ENCODE results near the gene KRT4. TPM values are rescaled to one million over a fixed set of nuclear protein-coding genes. Genes with fewer than 3 reads are reported as not detected.
A peak's percentile ranks its signal among the peaks of the same experiment; 100 is the strongest.
"Not testable (repeated sequence)": the region's sequence is repeated elsewhere in the genome, so short reads cannot be mapped to it uniquely, and the experiment has no call there.

The KRT4 gene
- not detected in 2 replicates for total RNA-seq (2014; rRNA removed; shearing (Covaris generic))

DNA sequence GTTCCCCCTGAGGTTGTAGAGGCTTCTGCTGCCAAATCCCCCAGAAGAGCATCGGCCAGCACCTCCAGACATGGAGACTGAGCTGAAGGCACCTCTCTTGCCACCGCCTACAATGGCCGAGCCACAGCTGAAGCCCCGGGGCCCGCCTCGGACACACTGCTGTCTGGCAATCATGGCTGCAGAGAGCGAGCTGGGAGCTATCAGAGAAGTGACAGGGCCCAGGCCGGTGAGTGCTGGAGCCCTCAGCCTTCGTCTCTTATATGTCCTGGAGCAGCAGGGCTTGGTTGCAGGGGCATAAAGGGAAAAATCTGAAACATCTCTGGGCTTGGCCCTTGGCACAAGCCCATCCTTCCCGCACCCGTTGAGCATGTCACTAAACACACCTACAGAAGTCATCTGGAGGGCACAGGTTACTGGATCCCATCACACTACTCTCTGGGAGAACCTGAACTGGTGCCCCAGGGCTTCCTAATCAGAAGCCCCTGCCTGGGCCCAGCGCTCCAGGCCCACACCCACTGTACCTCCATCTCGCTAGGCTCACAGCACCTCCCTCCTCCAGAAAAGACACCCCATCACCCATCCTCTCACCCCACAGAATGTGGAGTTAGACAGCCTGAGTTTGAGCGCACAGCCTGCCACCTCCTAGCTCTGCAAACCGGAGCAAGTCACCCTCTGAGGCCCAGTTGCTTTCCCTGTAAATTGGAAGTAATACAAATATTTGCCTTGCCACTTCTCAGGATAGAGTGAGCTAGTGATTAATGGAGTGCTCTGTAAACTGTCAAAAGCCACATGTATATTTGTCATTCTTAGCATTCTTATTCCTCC lies at the start of gene KRT4:
KRT4 (minus strand) TSS at position 232 of the 825 bp plus-strand sequence; CDS start at position 174, 58 bp downstream.
- no peak for DNase-seq (ENCODE audit: low spot score)

DNA sequence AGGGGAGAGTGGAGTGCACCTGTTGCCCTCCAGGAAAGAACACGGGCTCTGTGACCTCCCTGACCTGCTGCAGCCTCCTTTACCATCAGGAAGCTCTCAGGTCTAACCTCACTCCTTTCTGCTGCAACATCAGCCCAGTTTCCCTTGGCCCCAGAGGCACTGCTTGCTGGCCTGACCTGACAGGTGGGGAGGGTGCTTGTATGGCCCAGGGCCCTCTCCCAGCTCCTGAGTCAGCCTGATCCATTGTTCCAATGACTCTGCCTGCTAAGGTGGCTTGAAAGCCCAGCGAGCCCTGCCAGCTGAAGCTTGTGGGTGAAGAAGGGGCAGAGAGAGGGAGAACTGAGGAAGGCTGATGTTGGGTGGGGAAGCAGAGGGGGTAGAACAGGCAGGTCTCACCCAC lies 48.1 kb upstream of the KRT4 start:
- DNase-seq (ENCODE audit: low spot score): no peak

DNA sequence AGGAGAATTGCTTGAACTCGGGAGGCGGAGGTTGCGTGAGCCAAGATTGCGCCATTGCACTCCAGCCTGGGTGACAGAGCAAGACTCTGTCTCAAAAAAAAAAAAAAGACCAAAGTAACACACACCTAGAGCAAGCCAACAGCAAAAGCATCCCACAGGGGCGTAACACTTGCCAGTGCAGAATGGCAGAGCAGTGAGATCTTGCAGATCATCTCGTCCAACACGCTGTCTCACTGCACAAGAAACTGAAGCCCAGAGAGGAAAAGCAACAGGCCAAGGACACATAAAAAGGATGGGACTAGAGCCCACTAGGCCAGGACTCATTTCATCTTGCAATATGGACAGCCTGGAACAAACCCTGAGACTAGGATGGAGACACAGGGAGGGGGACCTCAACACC lies 47.6 kb upstream of the KRT4 start:
- DNase-seq (ENCODE audit: low spot score): no peak

DNA sequence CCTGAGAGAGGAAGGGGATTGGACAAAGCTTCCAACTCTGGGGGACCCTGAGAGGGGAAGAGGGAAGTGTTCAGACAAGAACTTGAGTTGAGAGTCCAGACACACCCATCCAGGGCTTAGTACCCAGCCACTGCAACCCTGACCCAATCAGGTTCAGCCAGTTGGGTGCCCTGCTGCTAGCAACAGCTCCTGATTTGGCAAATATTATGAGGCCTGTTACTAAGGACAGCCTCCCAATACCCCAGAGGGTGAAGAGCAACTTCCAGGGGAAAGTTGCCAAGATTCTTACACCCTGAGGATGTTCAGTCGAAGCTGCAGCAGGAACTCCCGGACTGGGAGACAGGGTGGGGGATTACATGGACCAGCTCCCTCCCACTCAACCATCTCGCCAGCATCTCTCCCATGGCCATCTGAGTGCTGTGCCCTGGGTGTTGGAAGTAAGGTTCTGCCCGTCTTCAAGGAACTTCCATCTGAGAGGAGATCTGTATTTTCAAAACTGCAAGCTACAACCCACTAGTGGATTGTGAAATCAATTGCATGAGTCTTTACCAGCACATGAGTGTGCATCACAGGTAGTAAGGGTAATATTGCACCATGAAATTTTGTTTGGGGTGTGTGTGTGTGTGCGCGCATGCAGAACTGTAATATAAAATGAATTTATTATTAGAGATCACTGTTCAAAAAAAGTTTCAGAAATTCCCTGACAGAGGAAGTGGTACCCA lies 46.3 kb upstream of the KRT4 start:
- DNase-seq (ENCODE audit: low spot score): no peak

DNA sequence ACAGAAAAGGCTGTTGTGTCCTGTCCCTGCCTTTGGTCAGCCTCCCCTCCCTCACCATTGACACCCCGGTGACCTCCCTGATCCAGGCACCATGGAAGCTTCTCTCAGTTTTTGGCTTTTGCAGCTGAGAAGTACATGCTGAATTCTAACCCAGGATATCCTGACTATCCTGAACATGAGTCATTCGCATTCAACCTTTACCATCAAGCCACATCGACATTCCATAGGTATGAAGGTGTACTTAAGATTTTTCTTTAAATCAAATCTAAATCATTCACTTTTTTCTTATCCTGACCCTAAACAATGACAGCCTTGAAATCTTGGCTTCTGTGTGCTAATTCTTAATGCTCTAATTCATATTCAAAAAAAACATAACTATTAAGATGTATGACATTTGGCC lies 43.6 kb upstream of the KRT4 start:
- no peak for DNase-seq (ENCODE audit: low spot score)

DNA sequence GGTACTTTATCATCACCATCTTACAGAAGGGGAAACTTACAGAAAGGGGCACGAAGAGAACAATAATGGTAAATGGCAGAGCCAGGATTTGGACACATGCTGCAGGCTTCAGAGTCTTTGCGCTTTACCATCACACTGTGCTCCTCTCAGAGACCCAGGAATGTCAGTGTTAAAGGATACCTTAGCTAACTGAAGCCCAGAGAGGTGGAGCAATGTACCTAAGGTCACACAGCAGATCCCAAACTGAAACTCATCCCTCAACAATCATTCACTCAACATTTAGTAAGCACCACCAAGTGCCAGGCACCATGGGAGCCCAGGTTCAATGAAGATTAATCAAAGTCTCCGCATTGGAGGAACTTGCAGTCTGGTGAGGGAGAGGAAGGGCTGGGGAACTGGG lies 42.9 kb upstream of the KRT4 start:
- DNase-seq (ENCODE audit: low spot score): no peak

DNA sequence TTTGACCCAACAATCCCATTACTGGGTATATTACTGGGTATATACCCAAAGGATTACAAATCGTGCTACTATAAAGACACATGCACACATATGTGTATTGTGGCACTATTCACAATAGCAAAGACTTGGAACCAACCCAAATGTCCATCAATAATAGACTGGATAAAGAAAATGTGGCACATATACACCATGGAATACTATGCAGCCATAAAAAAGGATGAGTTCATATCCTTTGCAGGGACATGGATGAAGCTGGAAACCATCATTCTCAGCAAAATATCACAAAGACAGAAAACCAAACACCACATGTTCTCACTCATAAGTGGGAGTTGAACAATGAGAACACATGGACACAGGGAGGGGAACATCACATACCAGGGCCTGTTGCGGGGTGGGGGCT lies 42.2 kb upstream of the KRT4 start:
- not testable (repeated sequence) for DNase-seq (ENCODE audit: low spot score)

DNA sequence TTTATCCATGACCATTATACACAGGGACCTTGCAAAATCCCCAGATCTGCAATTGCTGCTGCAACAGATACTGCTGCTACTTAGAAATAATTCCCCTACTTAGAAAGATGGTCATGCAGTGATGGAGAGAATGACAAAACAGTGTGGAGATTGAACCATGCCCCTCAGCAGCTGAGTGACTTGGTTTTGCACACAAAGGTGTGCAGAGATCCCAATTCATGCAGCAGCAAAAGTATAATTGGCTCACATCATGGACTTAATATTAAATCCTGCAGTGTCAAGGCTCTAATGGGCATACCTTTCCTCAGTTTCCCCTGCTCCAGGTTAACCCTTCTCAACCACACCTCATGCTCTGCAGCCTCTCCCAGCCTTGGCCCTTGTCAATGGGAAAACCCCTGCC lies 37.9 kb upstream of the KRT4 start:
- no peak for DNase-seq (ENCODE audit: low spot score)

DNA sequence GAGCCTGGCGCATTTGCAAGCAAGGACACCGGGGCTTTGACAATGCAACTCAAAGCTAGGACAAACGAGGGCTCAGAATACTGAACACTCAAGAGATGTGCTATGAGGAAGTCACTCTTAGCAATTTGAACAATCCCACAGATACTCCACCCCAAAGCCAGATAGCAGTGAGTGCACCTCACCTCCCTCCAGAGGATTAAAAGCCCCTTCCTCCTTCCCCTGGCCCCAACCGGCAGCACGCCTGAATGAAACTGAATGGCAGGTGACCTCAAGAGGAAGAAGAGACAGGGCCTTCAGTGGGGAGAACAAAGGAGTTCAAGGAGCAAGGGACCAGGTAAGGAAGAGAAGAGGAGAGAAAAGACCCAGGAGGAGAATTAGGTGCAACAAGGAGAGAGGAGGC lies 36.8 kb upstream of the KRT4 start:
- DNase-seq (ENCODE audit: low spot score): no peak

DNA sequence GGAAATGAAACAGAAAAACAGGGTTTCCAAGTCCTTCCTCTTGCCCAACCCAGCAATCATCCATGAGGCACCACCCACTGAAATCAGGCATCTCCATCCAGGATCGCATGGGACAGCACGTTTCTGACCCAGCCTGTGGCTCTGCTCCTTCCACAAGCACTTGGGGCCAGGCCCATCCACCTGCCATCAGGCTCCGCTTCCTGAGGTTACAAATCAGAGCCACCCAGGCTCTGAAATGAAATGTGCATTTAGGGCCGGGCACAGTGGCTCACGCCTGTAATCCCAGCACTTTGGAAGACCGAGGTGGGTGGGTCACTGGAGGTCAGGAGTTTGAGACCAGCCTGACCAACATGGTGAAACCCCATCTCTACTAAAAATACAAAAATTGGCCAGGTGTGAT lies 35.6 kb upstream of the KRT4 start:
- no peak for DNase-seq (ENCODE audit: low spot score)

DNA sequence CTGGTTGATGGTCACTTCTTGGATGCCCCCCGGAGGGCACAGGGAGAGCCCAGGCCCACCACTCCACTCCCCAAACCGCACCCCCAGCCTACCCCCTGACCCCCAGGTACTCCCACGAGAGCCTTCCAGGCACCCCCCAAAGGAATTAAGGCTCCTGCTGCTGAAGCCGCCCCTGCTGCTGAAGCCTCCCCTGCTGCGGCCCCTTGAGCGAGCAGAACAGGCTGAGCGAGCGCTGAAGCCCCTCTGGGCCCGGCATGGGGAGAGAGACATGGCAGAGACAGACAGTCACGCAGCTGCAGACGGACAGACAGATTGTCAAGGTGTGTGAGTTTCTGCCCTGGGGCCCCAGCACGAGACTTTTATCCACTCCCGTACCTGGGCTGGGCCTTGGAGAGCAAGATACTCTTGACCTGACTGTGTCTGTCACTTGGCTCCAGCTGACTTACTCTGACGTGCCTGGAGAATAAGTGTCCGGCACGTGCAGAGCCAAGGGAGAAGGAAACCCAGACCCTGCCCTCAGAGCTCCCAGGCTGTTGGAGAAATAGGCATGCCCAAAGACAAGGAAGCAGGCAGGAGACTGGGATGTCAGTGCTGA lies 34.8 kb upstream of the KRT4 start, which contains the start of gene KRT78:
KRT78 (minus strand) TSS at position 334 of the 595 bp plus-strand sequence; CDS start at position 270, 64 bp downstream.
- no peak for DNase-seq (ENCODE audit: low spot score)

DNA sequence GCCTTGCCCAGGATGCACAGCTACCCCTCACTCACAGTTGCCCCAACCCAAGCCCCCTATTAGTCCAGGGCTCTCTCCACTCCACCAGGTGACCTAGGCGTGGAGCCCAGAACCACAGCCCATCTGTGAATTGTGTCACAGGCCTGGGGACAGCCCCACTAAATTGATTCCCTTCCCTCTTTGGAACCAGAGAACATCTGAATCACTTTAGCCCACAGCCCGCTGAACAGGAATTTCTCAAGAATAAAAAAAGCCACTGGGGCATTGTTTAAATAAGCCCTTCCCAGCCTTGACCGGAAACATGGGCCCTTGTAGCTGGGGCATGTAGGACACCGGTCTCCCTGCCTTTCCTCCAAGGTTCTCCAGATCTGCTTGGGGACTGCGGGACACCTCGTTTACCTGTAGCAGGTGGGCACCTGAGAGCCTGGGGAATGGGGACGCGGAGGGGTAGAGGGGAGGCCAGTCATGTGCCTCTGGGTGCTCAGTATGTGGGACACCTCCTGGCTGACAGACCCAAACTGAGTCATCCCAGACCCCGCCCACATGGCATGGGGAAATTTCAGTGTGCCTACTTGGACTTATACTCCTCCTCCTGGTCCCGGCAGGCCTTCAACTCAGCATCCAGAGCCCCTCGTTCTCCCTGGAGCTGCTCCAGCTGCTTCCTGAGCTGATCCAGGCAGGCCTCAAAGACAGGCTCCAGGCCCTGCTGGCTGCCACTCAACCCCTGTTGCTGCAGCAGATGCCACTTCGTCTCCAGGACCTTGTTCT lies 33.6 kb upstream of the KRT4 start:
- DNase-seq (ENCODE audit: low spot score): peak; percentile 49

DNA sequence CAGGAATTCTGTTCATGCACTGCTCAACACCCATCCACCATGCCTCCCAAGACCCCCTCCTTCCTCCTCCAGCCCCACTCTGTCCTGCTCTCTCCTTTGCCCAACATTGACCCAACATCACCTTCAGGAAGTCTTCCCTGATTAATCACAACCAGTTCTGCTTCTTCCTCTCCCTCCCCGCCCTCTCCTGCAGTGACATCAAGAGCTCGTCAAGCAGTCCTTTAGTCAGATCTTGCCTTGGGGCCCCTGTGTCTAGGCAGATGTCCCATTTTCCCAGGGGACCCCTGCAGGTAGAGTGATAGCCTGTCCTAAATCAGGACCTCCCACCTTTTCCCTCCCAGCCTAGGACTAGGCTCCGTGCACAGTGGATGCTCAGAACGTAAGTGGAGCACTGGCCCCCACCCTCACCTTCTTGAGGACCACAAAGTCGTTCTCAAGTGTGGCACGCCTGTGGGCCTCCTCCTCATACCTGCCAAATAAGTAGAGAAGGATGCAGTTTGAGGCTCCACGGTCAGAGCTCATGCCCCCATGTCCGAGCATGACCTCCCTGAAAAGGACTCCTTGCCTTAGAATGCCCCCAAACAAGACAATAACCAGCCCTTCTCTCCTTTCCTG lies 32.5 kb upstream of the KRT4 start:
- DNase-seq (ENCODE audit: low spot score): no peak

DNA sequence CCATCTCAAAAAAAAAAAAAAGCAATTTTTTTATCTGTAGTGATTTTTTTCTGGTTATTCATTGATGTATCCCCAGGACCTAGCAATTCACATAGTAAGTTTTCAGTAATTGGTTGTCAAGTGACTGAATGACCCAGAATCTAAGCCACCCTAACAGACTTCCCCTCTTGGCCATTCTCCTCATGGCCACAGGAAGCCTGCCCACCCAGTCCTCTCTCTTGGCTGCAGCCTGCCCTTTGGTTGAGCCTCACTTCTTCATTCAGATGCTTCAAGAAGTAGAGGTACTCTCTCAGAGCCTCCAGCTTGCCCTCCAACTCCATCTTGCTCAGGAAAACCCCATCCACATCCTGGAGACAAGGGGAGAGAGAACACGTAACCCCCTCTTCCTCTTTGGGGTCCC lies 32.0 kb upstream of the KRT4 start:
- no peak for DNase-seq (ENCODE audit: low spot score)

DNA sequence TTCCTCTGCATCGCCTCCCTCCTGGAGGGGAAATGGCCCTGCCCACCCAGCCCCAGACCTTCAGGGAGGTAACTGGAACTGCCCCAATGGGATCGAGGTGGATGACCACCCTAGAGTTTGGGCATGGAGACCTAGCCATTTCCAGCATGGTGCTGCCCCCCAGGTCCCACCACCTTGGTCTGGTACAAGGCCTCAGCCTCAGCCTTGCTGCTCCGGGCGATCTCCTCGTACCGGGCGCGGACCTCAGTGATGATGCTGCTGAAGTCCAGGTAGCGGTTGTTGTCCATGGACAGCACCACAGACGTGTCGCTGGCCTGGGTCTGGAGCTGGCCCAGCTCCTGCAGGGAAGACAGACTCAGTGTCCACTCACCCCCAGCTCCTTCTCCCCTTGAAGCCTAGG lies 30.5 kb upstream of the KRT4 start:
- no peak for DNase-seq (ENCODE audit: low spot score)

DNA sequence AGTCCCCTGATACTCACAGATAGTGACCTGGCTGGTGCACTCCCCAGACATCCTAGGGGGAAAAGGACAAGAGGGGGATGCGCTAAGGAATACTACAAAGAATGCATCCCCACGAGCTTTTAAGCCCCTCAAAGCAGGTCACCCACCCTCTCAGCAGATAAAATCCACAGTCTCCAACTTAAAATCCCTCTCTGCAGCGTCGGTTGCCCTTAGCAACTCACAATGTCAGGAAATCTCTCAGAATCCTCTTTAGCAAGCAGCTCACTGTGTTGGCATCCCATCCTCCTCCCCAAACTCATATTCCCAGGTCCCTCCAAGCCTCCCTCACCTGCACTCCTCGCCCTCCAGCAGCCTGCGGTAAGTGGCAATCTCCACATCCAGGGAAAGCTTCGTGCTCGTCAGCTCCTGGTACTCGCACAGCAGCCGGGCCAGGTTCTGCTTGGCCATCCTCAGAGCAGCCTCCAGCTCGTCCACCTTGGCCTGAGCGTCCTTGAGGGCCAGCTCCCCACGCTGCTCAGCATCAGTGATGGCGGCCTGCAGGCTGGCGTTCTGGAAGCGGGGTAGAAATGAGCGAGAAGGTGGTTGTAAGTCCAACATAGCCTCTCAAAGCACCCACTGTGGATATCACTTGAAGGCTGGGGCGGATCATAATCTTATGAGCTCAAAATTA lies 25.7 kb upstream of the KRT4 start:
- no peak for DNase-seq (ENCODE audit: low spot score)

DNA sequence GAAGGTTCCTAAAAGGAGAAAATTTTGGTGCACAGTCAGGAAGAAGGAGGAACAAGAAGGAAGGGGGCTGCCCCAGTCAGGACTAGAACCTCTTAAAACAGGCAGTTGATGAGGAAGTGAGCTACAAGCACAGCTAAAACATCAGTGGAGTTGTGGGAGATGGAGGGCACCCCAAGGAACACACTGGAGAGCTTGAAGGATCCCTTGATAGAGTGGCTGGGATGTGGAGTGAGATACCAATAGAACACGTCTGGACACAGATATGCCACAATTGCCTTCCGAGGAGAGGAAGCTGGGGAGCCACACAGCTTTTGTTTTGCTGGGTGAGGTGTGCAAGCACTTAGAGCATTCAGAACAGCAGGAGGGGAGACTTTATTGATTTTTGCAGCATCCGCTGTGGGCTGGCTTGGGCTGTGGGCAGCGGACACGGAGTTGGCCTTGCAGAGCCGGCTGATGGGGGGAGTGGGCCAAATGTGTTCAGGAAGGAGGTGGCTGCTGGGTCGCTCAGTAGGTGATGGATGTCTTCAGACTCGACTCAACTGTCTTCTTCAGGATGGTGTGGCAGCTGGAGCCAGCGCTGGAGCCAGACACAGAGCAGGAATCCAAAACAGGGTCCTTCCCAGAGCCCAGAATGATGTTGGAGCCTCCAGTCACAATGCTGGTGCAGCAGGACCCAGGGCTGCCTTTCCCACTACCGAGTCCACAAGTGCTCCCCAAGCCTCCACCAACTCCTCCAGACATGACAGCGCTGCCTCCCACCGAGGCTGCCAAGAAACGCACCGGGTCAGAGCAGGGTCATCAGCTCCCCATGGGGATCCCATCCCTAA lies 24.9 kb upstream of the KRT4 start:
- DNase-seq (ENCODE audit: low spot score): no peak

DNA sequence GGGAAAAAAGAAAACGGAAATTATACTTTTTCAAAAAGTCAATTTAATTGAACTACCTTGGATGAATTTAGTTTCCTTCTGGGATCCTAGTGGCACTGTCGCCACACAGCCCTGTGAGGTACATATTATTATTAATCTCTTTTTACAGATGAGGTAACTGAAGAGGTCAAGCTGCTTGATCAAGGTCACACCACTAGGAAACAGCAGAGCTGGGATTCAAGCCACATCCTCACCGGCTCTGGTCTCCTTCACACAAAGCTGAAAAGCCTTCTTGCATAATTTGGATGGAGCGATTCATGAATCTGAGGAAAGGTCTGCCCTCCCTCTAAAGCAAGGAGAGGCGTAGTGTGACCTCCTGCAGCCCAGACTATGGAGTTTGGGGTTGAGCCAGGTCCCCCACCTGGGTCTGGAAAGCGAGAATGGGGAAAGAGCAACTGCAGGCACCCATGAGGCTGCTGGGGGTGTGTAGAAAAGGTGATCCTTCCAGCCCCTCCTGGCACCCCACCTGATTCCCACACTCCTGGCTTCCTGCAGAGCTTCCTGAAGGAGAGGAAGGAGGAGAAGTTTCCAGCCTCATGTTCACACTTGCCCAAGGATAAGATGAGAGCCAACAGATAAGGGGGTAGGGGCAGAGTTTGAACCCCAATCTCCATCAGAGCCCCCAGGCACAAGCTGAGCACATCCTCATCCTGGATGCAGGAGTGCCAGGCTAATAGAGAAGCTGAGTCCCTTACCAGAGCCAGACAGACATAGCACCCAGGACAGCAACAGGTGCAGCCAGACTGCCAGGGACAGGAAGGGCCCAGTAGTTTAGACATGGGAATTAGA lies 24.1 kb upstream of the KRT4 start:
- DNase-seq (ENCODE audit: low spot score): no peak

DNA sequence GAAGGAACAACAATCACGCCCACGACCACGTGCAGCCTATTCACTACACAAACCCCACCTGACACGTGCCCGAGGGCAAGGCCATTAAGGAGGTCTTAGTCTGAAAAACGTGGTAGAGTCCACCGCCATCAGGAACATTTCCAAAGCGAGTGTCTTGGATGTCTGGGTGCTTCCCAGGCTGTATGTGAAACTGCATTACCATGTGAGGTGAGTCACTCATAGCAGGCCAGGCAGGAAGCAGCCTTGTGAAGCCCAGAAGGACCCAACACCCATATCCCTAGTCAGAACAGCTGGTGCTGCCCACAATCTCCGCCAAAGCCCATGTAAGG lies 23.5 kb upstream of the KRT4 start:
- DNase-seq (ENCODE audit: low spot score): peak; percentile 86

All from H4 (cell line).